SU-DHL-6 (cell line): ENCODE data around the gene COX6B2.

Experiments used
- CTCF ChIP-seq: fragments of 200-600 bp; sonication (generic); IDR thresholded peaks from one replicate; pipeline ENCODE4 v1.5.1; 2017; ENCODE audit warnings: antibody characterized with exemption, mild to moderate bottlenecking, low read length, moderate library complexity; ENCODE audit not compliant: insufficient read depth, poor library complexity, severe bottlenecking
- EZH2phosphoT487 ChIP-seq: fragments of 200-600 bp; sonication (generic), shearing (Covaris generic); conservative IDR thresholded peaks from 2 replicates; pipeline ENCODE4 v1.6.1; 2018; ENCODE audit warnings: mild to moderate bottlenecking, antibody characterized with exemption, low read length, moderate library complexity, mixed read lengths

GRCh38 chr19:55310498-55310897, 44.0 kb downstream of the COX6B2 start:
- no peak for TF ChIP-seq CTCF
- TF ChIP-seq EZH2phosphoT487, result no peak
